ENCODE measurements around the gene AFF3.
"Not testable (repeated sequence)": the region's sequence is repeated elsewhere in the genome, so short reads cannot be mapped to it uniquely, and the experiment has no call there.

Gene AFF3

GRCh38 chr2:100145893-100146656, 3.7 kb upstream of the AFF3 start:
- DNase-seq (ENCODE audit: low read depth in 2 of 2): no peak

GRCh38 chr2:100143286-100143685, 896 bp upstream of the AFF3 start:
- DNase-seq (ENCODE audit: low read depth in 2 of 2): no peak

GRCh38 chr2:100141906-100142305, 484 bp downstream of the AFF3 start:
- no peak for DNase-seq (ENCODE audit: low read depth in 2 of 2)

- DNase-seq (ENCODE audit: low read depth in 2 of 2): no peak
Measured at GRCh38 chr2:100140582-100140981, 1.8 kb downstream of the AFF3 start.

- no peak for DNase-seq (ENCODE audit: low read depth in 2 of 2)
Measured at GRCh38 chr2:100137866-100138570, 4.4 kb downstream of the AFF3 start.

GRCh38 chr2:100137318-100137717, 5.1 kb downstream of the AFF3 start:
- DNase-seq (ENCODE audit: low read depth in 2 of 2): no peak

GRCh38 chr2:100136310-100136709, 6.1 kb downstream of the AFF3 start:
- DNase-seq (ENCODE audit: low read depth in 2 of 2): no peak

GRCh38 chr2:100135415-100135814, 7.0 kb downstream of the AFF3 start:
- DNase-seq (ENCODE audit: low read depth in 2 of 2): no peak

- no peak for DNase-seq (ENCODE audit: low read depth in 2 of 2)
Measured at GRCh38 chr2:100130595-100131391, 11.6 kb downstream of the AFF3 start.

- no peak for DNase-seq (ENCODE audit: low read depth in 2 of 2)
Measured at GRCh38 chr2:100126897-100127401, 15.4 kb downstream of the AFF3 start.

GRCh38 chr2:100126201-100126600, 16.2 kb downstream of the AFF3 start:
- DNase-seq (ENCODE audit: low read depth in 2 of 2): no peak

- DNase-seq (ENCODE audit: low read depth in 2 of 2): no peak
Measured at GRCh38 chr2:100125626-100126025, 16.8 kb downstream of the AFF3 start.

GRCh38 chr2:100124761-100125160, 17.6 kb downstream of the AFF3 start:
- no peak for DNase-seq (ENCODE audit: low read depth in 2 of 2)

- DNase-seq (ENCODE audit: low read depth in 2 of 2): no peak
Measured at GRCh38 chr2:100121124-100121718, 21.2 kb downstream of the AFF3 start.

- DNase-seq (ENCODE audit: low read depth in 2 of 2): no peak
Measured at GRCh38 chr2:100119235-100119634, 23.2 kb downstream of the AFF3 start.

- no peak for DNase-seq (ENCODE audit: low read depth in 2 of 2)
Measured at GRCh38 chr2:100113990-100114433, 28.4 kb downstream of the AFF3 start.

GRCh38 chr2:100110614-100111000, 31.8 kb downstream of the AFF3 start:
- no peak for DNase-seq (ENCODE audit: low read depth in 2 of 2)

GRCh38 chr2:100109986-100110613, 32.3 kb downstream of the AFF3 start:
- no peak for DNase-seq (ENCODE audit: low read depth in 2 of 2)

- not testable (repeated sequence) for DNase-seq (ENCODE audit: low read depth in 2 of 2)
Measured at GRCh38 chr2:100108648-100109020, 33.8 kb downstream of the AFF3 start.

- no peak for DNase-seq (ENCODE audit: low read depth in 2 of 2)
Measured at GRCh38 chr2:100107906-100108647, 34.3 kb downstream of the AFF3 start.

- no peak for DNase-seq (ENCODE audit: low read depth in 2 of 2)
Measured at GRCh38 chr2:100107440-100107839, 35.0 kb downstream of the AFF3 start.

All from stimulated activated CD4-positive, alpha-beta T cell treated with anti-CD3 and anti-CD28 coated beads, Interleukin-1b, Interleukin-23, amount 100 ng/mL, for 4 hours (primary cell).